Measurements from ENCODE around the gene FOXL2. TPM values are rescaled to one million over a fixed set of nuclear protein-coding genes. Genes with fewer than 3 reads are reported as not detected.

Gene FOXL2
- total RNA-seq, 1 experiment from 2014 or later = not detected

DNA sequence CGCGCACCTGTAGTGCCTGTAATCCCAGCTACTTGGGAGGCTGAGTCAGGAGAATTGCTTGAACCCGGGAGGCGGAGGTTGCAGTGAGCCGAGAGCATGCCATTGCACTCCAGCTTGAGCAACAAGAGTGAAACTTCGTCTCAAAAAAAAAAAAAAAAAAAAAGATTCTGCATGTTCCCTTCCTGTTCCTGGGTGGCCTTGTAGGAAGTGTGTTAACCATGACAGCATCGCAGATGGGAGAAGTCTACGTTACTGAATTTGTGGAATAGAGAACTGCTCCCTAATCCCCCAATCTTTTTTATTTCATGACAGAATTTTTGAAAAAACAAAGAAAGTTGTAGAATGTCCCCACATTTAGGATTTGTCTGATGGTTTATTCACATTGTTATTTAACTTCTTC, 45.4 kb downstream of the FOXL2 start:
- Histone ChIP-seq H3K9me3 (ENCODE audit: low read length) (no peaks in the 10 kb centered on the region), H3K9me2 (replicated peaks; ENCODE audit: insufficient read depth, low read length) (no peaks in the 10 kb centered on the region), H3K9ac (ENCODE audit: low read length) (no peak overlapping the region), H3K36me3 (ENCODE audit: insufficient read depth, low read length) (no peaks in the 10 kb centered on the region), H3K79me2 (ENCODE audit: low read length) (no peaks in the 10 kb centered on the region), H3K4me3 (ENCODE audit: low read length) (no peak overlapping the region), H2AFZ (ENCODE audit: low read length) (no peak overlapping the region), H3K27ac (ENCODE audit: low read length) (no peak overlapping the region), H3K4me2 (ENCODE audit: low read depth, low read length, poor library complexity, severe bottlenecking) (no peak overlapping the region), H3K4me1 (ENCODE audit: low read length) (no peaks in the 10 kb centered on the region), H4K20me1 (ENCODE audit: insufficient read depth, low read depth, low read length) (no peaks in the 10 kb centered on the region), H3K27me3 (ENCODE audit: low read length) (0 out of 2 replicates have a peak, but pooled peaks cover 3% of the 10 kb centered on the region)
- no peak for DNase-seq

DNA sequence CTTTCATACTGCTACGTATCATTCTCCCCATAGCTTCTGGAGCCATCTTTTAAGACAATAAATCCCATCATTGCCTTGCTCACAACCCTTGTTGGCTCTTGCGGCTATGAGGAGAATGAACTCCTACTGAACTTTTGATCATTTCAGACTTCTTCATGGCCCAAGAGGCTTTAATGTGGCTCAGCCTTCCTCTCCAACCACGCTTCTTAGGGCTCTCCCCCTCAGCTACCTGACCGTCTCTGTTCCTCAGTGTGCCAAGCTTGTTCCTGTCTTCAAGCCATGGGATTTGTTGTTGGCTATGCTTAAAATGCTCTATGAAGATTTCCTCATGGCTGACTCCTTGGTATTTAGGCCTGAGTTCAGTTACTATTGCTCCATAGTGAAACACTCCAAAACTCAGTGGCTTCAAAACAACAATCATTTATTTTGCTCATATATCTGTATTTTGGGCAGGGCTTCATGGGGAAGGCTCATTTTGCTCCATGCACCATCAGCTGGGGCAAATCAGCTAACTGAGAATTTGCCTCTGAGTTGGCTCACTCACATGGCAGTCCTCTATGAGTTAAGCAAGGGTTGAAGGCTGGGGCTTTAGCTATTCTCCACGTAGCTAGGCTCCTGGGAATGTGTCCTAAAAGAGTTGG, 47.5 kb downstream of the FOXL2 start:
- no peaks in the 10 kb centered on the region for H3K4me1 ChIP-seq (ENCODE audit: low read length)
- no peak for DNase-seq
- no peak overlapping the region for H3K4me3 ChIP-seq (ENCODE audit: low read length)
- H3K4me2 ChIP-seq (ENCODE audit: low read depth, low read length, poor library complexity, severe bottlenecking) = no peak overlapping the region
- no peaks in the 10 kb centered on the region for H3K9me3 ChIP-seq (ENCODE audit: low read length)
- H3K79me2 ChIP-seq (ENCODE audit: low read length) = no peaks in the 10 kb centered on the region
- no peaks in the 10 kb centered on the region for H4K20me1 ChIP-seq (ENCODE audit: insufficient read depth, low read depth, low read length)
- no peaks in the 10 kb centered on the region for H3K9me2 ChIP-seq (replicated peaks; ENCODE audit: insufficient read depth, low read length)
- H3K27me3 ChIP-seq (ENCODE audit: low read length) = no peaks in the 10 kb centered on the region
- H3K9ac ChIP-seq (ENCODE audit: low read length) = no peak overlapping the region
- H3K36me3 ChIP-seq (ENCODE audit: insufficient read depth, low read length) = no peaks in the 10 kb centered on the region
- no peak overlapping the region for H2AFZ ChIP-seq (ENCODE audit: low read length)
- no peak overlapping the region for H3K27ac ChIP-seq (ENCODE audit: low read length)

DNA sequence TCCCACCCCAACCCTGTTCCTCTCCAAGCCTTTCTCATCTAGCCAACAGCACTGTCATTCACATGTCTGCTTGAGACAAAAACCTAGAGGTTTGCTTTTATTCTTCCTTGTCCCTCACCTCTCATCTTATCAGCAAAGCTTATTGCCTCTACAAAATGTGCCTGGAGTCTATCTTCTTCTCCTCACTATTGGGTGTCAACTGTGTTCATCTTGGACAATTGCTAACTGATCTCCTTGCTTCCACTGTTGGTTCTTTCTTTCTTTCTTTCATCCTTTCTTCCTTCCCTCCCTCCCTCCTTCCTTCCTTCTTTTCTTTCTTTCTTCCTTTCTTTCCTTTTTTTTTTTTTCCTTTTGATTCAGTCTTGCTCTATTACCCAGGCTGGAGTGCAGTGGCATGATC, 48.2 kb downstream of the FOXL2 start:
- H2AFZ ChIP-seq (ENCODE audit: low read length) = no peak overlapping the region
- DNase-seq = no peak
- H3K4me2 ChIP-seq (ENCODE audit: low read depth, low read length, poor library complexity, severe bottlenecking) = no peak overlapping the region
- no peaks in the 10 kb centered on the region for H3K36me3 ChIP-seq (ENCODE audit: insufficient read depth, low read length)
- H3K9ac ChIP-seq (ENCODE audit: low read length) = no peak overlapping the region
- H3K27me3 ChIP-seq (ENCODE audit: low read length) = no peaks in the 10 kb centered on the region
- no peaks in the 10 kb centered on the region for H3K9me2 ChIP-seq (replicated peaks; ENCODE audit: insufficient read depth, low read length)
- H3K79me2 ChIP-seq (ENCODE audit: low read length) = no peaks in the 10 kb centered on the region
- no peak overlapping the region for H3K27ac ChIP-seq (ENCODE audit: low read length)
- no peak overlapping the region for H3K4me3 ChIP-seq (ENCODE audit: low read length)
- H4K20me1 ChIP-seq (ENCODE audit: insufficient read depth, low read depth, low read length) = no peaks in the 10 kb centered on the region
- H3K9me3 ChIP-seq (ENCODE audit: low read length) = no peaks in the 10 kb centered on the region
- H3K4me1 ChIP-seq (ENCODE audit: low read length) = no peaks in the 10 kb centered on the region

GRCh38 chr3:138898301-138898700, 48.6 kb downstream of the FOXL2 start:
- Histone ChIP-seq H3K4me3 (ENCODE audit: low read length) (no peak overlapping the region), H3K4me1 (ENCODE audit: low read length) (no peaks in the 10 kb centered on the region), H3K9me2 (replicated peaks; ENCODE audit: insufficient read depth, low read length) (no peaks in the 10 kb centered on the region), H3K27ac (ENCODE audit: low read length) (no peak overlapping the region), H4K20me1 (ENCODE audit: insufficient read depth, low read depth, low read length) (no peaks in the 10 kb centered on the region), H3K9ac (ENCODE audit: low read length) (no peak overlapping the region), H2AFZ (ENCODE audit: low read length) (no peak overlapping the region), H3K27me3 (ENCODE audit: low read length) (no peaks in the 10 kb centered on the region), H3K36me3 (ENCODE audit: insufficient read depth, low read length) (no peaks in the 10 kb centered on the region), H3K9me3 (ENCODE audit: low read length) (no peaks in the 10 kb centered on the region), H3K4me2 (ENCODE audit: low read depth, low read length, poor library complexity, severe bottlenecking) (no peak overlapping the region), H3K79me2 (ENCODE audit: low read length) (no peaks in the 10 kb centered on the region)
- DNase-seq = no peak

Other genes starting within 250 kb of the FOXL2 start
- gene PIK3CB, start 112.2 kb downstream of the FOXL2 start, total RNA-seq (2014; rRNA removed; shearing (Covaris generic); ENCODE audit: low replicate concordance) = 13.0 and 35.3 TPM in 2 replicates
- not detected in 2 replicates for gene FOXL2NB, start 80 bp upstream of the FOXL2 start, total RNA-seq (2014; rRNA removed; shearing (Covaris generic); ENCODE audit: low replicate concordance)
- not detected in 2 replicates for gene PRR23A, start 59.1 kb upstream of the FOXL2 start, total RNA-seq (2014; rRNA removed; shearing (Covaris generic); ENCODE audit: low replicate concordance)
- not detected in 2 replicates for gene PRR23B, start 73.8 kb upstream of the FOXL2 start, total RNA-seq (2014; rRNA removed; shearing (Covaris generic); ENCODE audit: low replicate concordance)
- gene PRR23C, start 97.8 kb upstream of the FOXL2 start, total RNA-seq (2014; rRNA removed; shearing (Covaris generic); ENCODE audit: low replicate concordance) = not detected in 2 replicates